K562 (cell line): ENCODE results near the gene CRELD2. TPM values are rescaled to one million over a fixed set of nuclear protein-coding genes. Genes with fewer than 3 reads are reported as not detected.

Experiments
- ATAC-seq: fragments of 200-7000 bp; cut with Tn5 transposase; 3 replicates; pipeline ENCODE4 v1.9.1; 2020; ENCODE audit warnings: moderate library complexity
- BruUV-seq: library from RNA; stranded (reverse); fragments of 400-500 nt; replicated peaks from 2 replicates; lab custom pipeline; 2021; lab: Mats Ljungman, UMichigan
- CTCF ChIA-PET: fragments of 300-600 bp; formaldehyde crosslinking; extraction: SDS; loops from one replicate; lab custom pipeline; 2021; ENCODE audit warnings: low intra/inter-chr PET ratio; lab: Yijun Ruan, JAX
- POLR2A ChIA-PET: fragments of 300-600, 350-650 bp; sonication (Branson Sonifier 250); formaldehyde crosslinking; extraction: SDS; loops from one replicate; lab custom pipeline; 2021; ENCODE audit warnings: antibody characterized with exemption, inconsistent platforms; lab: Yijun Ruan, JAX
- DNase-seq, 4 experiments: peaks; one replicate each; pipeline versions ENCODE4 v3.0.0 to v3.0.0-alpha.2; 2011 to 2018; ENCODE audit warnings: low spot score in 3 of 4, mixed read lengths in 3 of 4; ENCODE audit errors: extremely low read depth in 1 of 4
- FAIRE-seq: peaks from 2 replicates; lab custom pipeline; 2011; peaks lifted over from hg19 to GRCh38; lab: Jason Lieb, UNC
- H2AFZ ChIP-seq: 2 replicates; pipeline ENCODE4 v1.6.0; 2011; ENCODE audit warnings: low read depth, low read length, control low read depth, inconsistent platforms
- H3K27ac ChIP-seq: fragments of 200-600 bp; 3 replicates; pipeline ENCODE4 v1.8.0; 2011; ENCODE audit warnings: low read depth, mild to moderate bottlenecking, control low read depth, inconsistent platforms, low read length, moderate library complexity, mixed read lengths; ENCODE audit errors: extremely low read depth
- H3K27me3 ChIP-seq, 2 experiments: fragments of 300-600 bp in 1 of 2; 2 replicates in 1 of 2; 3 replicates in 1 of 2; pipeline versions ENCODE4 v1.6.0 to v1.8.0; 2011; ENCODE audit warnings: inconsistent platforms in 2 of 2, low read length in 2 of 2, mild to moderate bottlenecking in 1 of 2, mixed read lengths in 1 of 2, moderate library complexity in 1 of 2; ENCODE audit not compliant: control insufficient read depth in 2 of 2, insufficient read depth in 2 of 2
- H3K36me3 ChIP-seq: fragments of 300-600 bp; 3 replicates; pipeline ENCODE4 v1.8.0; 2011; ENCODE audit warnings: mild to moderate bottlenecking, low read length, inconsistent platforms; ENCODE audit not compliant: control insufficient read depth, insufficient read depth
- H3K4me1 ChIP-seq, 2 experiments: fragments of 200-600 bp in 1 of 2; replicated peaks in 1 of 2; 2 replicates in 1 of 2; 3 replicates in 1 of 2; pipeline versions ENCODE4 v1.5.1 to v1.8.0; 2011; ENCODE audit warnings: inconsistent platforms in 2 of 2, low read length in 2 of 2, mild to moderate bottlenecking in 1 of 2, mixed read lengths in 1 of 2, moderate library complexity in 1 of 2; ENCODE audit not compliant: control insufficient read depth in 2 of 2, insufficient read depth in 2 of 2
- H3K4me2 ChIP-seq: 2 replicates; pipeline ENCODE4 v1.6.1; 2011; ENCODE audit warnings: low read length, control low read depth, inconsistent platforms, mixed read lengths; ENCODE audit not compliant: insufficient read depth
- H3K4me3 ChIP-seq: fragments of 200-600 bp; sonication (generic), shearing (Covaris generic); 2 replicates; pipeline ENCODE4 v1.5.1; 2016; ENCODE audit warnings: control low read depth, inconsistent platforms
- H3K79me2 ChIP-seq: fragments of 200-600 bp; 3 replicates; pipeline ENCODE4 v1.8.0; 2011; ENCODE audit warnings: low read length, inconsistent platforms; ENCODE audit not compliant: control insufficient read depth, insufficient read depth
- H3K9ac ChIP-seq, 2 experiments: 2 replicates each; pipeline versions ENCODE4 v1.6.0 to v1.6.1; 2011; ENCODE audit warnings: low read depth in 2 of 2, low read length in 2 of 2, control low read depth in 1 of 2, inconsistent platforms in 1 of 2, mild to moderate bottlenecking in 1 of 2, mixed read lengths in 1 of 2; ENCODE audit not compliant: insufficient read depth in 1 of 2
- H3K9me1 ChIP-seq: one replicate; pipeline ENCODE4 v1.6.0; 2011; ENCODE audit warnings: inconsistent platforms, mild to moderate bottlenecking, low read length, moderate library complexity; ENCODE audit not compliant: control insufficient read depth, insufficient read depth
- H3K9me3 ChIP-seq: replicated peaks from 2 replicates; pipeline ENCODE4 v1.5.1; 2011; ENCODE audit warnings: low read depth, low read length, inconsistent platforms; ENCODE audit not compliant: control insufficient read depth, insufficient read depth
- H4K20me1 ChIP-seq: replicated peaks from 2 replicates; pipeline ENCODE4 v1.6.1; 2011; ENCODE audit warnings: low read length, inconsistent platforms, mixed read lengths; ENCODE audit not compliant: control insufficient read depth, insufficient read depth
- CTCFL ChIP-seq: IDR thresholded peaks from 2 replicates; pipeline ENCODE4 v1.6.1; 2011; ENCODE audit warnings: borderline replicate concordance, low read depth, mild to moderate bottlenecking, moderate library complexity, low read length; ENCODE audit not compliant: insufficient read depth, poor library complexity, severe bottlenecking
- ESRRB ChIP-seq: fragments of 250-450 bp; sonication (Bioruptor Pico); IDR thresholded peaks from 2 replicates; pipeline ENCODE4 v1.5.0; 2020; ENCODE audit warnings: mild to moderate bottlenecking, moderate library complexity, borderline replicate concordance
- NFE2 ChIP-seq: IDR thresholded peaks from 2 replicates; pipeline ENCODE4 v1.6.1; 2014; ENCODE audit warnings: antibody characterized with exemption, low read depth
- SREBF2 ChIP-seq: sonication (generic); formaldehyde crosslinking; IDR thresholded peaks from 2 replicates; pipeline ENCODE4 v1.4.0; 2020; ENCODE audit warnings: mild to moderate bottlenecking, missing genetic modification reagents
- SRSF3 ChIP-seq: fragments of 200-400 bp; formaldehyde crosslinking; IDR thresholded peaks from 2 replicates; pipeline ENCODE4 v1.6.1; 2016; ENCODE audit warnings: mild to moderate bottlenecking, low read length, moderate library complexity; ENCODE audit not compliant: insufficient read depth
- ZNF583 ChIP-seq: fragments of 250-450 bp; sonication (Bioruptor Pico); IDR thresholded peaks from 2 replicates; pipeline ENCODE4 v1.4.0; 2020
- WGBS: fragments of 100-300 bp; shearing (Covaris generic); methylation state at CpG from one replicate; pipeline ENCODE4 v1.1.6; 2016; ENCODE audit warnings: low coverage, mixed read lengths; ENCODE audit not compliant: insufficient coverage; ENCODE audit errors: missing lambda C conversion rate; 5-methylcytosine and 5-hydroxymethylcytosine counted together
- in situ Hi-C: fragments of 300-500 bp; cut with MboI; formaldehyde crosslinking; loops from 4 replicates; pipeline ENCODE4 v1.15.0; 2018; ENCODE audit warnings: inconsistent platforms, mixed read lengths
- intact Hi-C: fragments of 100-400 bp; cut with micrococcal nuclease; formaldehyde crosslinking; loops from 2 replicates; pipeline ENCODE4 v1.14.2; 2022
- polyA plus RNA-seq, 8 experiments: library from polyadenylated mRNA; depleted of rRNA in 4 of 8; stranded (reverse) in 5 of 8; unstranded in 3 of 8; fragments of >200 nt; fragmentation: Nextera tagmentation in 2 of 8; fragmentation: Illumina TruSeq in 1 of 8; extraction: Ambion mirVana in 2 of 8; extraction: Trizol in 1 of 8; gene quantifications; 2 replicates each; pipeline versions ENCODE4 v1.2.1 to v1.2.3, GENCODE V29; 2011 to 2014; ENCODE audit warnings: inconsistent platforms in 1 of 8, missing spikeins in 1 of 8
- total RNA-seq, 7 experiments: library from RNA; depleted of rRNA in 6 of 7; stranded (reverse); fragments of >200 nt in 6 of 7; fragmentation: Illumina TruSeq in 2 of 7; extraction: Trizol in 2 of 7; gene quantifications; 2 replicates each; pipeline versions ENCODE4 v1.2.1 to v1.2.3, GENCODE V29; 2011 to 2021; ENCODE audit warnings: low replicate concordance in 1 of 7

Gene CRELD2
- total and polyA plus RNA-seq, 9 of the 15 experiments (the other 6 are each of a cell fraction or from before 2014, with no cell fraction given), result 0.96 to 25.3 (median 8.8) TPM

DNA sequence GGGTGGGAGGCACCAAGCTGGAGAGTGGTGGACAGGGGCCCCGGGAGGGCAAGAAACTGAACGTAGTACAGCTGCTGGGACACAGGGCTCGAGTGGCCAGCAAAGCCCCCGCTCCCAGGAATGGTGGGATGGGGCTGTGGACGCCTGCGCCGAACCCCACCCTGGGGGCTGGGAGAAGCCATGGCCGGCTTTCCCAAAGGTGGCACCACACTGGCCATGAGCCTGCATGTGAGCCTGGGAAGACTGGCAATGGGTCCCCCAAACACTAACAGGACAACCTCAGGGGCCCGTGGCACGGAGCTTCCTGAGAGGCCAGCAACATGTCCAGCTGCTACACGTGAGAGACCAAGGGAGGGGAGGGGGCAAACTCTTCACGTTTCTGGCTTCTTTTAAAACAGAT is 4.2 kb upstream of the CRELD2 start:
- Histone ChIP-seq H2AFZ (no peak overlapping the region), H3K27ac (no peak overlapping the region), H3K4me3 (no peak overlapping the region), H3K4me1 (peaks cover 5 to 22% of the 10 kb centered on the region in 2 experiments; a peak in 4 of 5 replicates), H3K4me2 (no peak overlapping the region), H3K36me3 (peaks cover 7% of the 10 kb centered on the region; the same call in 2 of the 3 replicates), H3K9me1 (no peaks in the 10 kb centered on the region), H3K9me3 (no peaks in the 10 kb centered on the region), H3K79me2 (peaks cover 14% of the 10 kb centered on the region), H4K20me1 (no peaks in the 10 kb centered on the region)
- DNase-seq (no peak), ATAC-seq (no peak)
- CTCF ChIA-PET, result no interaction called here
- in situ Hi-C loops, result loop anchor here (10.0 kb wide), 1 partner anchor 89 kb away; the partner anchor contains the start of gene BRD1
- POLR2A ChIA-PET, result interaction anchor here (0.9 kb wide), 1 partner anchor 17 kb away, joined by 3 read pairs; no protein-coding TSS in a partner anchor
- 100% methylated on average over 2 of the region's 12 CpGs for WGBS
- TF ChIP-seq ESRRB (CRISPR knock-in tag) (no peak), SREBF2 (no peak), ZNF583 (no peak), SRSF3 (no peak), CTCFL (no peak), NFE2 (no peak)
- TF ChIP-seq, all 486 proteins: peak for 0
- no peaks in the 10 kb centered on the region for H3K27me3 ChIP-seq
- FAIRE-seq, result no peak
- no TSS peak for BruUV-seq
- intact Hi-C loops, result no loop called here
- H3K9ac ChIP-seq, result peak overlapping the region in 1 of 2 experiments; percentile 35; a peak in 1 of 4 replicates
